ENCODE results near the gene PARP12. TPM values are rescaled to one million over a fixed set of nuclear protein-coding genes. Genes with fewer than 3 reads are reported as not detected.

PARP12 gene
- total and polyA plus RNA-seq, 9 of the 15 experiments (the other 6 are each of a cell fraction or from before 2014, with no cell fraction given) = 4.6 to 40.4 (median 23.5) TPM

DNA sequence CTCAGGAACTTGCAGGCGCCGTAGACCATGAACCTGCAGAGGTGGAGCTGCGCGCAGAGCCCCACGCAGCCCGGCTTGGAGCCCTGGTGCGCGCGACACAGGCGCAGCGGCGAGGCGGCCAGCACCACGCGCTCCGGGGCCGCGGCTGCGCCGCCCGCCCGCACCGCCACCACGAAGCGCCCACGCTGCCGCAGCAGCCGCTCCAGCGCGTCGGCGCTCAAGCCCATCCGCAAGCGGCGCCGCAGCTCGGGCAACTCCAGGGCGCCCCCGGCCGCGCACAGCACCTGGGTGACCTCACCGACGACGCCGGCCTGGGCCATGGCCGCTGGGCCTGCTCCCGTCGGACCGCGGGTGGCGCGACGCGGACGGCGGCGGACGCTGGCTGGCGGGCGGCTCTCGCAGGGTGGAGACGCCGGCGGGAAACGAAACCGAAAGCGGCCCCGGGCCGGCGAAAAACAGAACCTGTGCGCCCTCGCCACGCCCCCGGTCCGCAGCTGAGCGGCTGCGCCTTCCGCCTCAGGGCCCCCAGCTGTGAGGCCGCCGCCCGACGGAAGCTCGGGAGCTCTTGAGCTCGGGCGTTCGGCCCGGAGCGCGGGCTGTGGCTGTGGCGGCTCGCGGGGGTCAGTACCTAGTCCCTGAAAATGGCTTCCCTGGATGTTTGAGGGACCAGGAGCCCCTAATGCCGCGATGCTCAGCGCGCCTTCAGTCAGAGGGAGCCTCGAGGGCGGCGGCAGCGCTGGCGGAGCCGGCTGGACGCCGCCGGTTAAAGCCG, at the start of gene PARP12 (continued):
- TF ChIP-seq, protein P1, sequence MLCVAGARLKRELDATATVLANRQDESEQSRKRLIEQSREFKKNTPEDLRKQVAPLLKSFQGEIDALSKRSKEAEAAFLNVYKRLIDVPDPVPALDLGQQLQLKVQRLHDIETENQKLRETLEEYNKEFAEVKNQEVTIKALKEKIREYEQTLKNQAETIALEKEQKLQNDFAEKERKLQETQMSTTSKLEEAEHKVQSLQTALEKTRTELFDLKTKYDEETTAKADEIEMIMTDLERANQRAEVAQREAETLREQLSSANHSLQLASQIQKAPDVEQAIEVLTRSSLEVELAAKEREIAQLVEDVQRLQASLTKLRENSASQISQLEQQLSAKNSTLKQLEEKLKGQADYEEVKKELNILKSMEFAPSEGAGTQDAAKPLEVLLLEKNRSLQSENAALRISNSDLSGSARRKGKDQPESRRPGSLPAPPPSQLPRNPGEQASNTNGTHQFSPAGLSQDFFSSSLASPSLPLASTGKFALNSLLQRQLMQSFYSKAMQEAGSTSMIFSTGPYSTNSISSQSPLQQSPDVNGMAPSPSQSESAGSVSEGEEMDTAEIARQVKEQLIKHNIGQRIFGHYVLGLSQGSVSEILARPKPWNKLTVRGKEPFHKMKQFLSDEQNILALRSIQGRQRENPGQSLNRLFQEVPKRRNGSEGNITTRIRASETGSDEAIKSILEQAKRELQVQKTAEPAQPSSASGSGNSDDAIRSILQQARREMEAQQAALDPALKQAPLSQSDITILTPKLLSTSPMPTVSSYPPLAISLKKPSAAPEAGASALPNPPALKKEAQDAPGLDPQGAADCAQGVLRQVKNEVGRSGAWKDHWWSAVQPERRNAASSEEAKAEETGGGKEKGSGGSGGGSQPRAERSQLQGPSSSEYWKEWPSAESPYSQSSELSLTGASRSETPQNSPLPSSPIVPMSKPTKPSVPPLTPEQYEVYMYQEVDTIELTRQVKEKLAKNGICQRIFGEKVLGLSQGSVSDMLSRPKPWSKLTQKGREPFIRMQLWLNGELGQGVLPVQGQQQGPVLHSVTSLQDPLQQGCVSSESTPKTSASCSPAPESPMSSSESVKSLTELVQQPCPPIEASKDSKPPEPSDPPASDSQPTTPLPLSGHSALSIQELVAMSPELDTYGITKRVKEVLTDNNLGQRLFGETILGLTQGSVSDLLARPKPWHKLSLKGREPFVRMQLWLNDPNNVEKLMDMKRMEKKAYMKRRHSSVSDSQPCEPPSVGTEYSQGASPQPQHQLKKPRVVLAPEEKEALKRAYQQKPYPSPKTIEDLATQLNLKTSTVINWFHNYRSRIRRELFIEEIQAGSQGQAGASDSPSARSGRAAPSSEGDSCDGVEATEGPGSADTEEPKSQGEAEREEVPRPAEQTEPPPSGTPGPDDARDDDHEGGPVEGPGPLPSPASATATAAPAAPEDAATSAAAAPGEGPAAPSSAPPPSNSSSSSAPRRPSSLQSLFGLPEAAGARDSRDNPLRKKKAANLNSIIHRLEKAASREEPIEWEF (CRISPR knock-in tag; IDR thresholded peaks at IDR 0.05) = no peak
- no peak for TF ChIP-seq ZNF57 (CRISPR knock-in tag; IDR thresholded peaks at IDR 0.05)
- TF ChIP-seq PHF8 (IDR thresholded peaks at IDR 0.05; ENCODE audit: borderline replicate concordance, low read length) = peak; percentile 95; the same call in 1 of the 2 replicates
- TF ChIP-seq PHF21A (IDR thresholded peaks at IDR 0.05; ENCODE audit: borderline replicate concordance, low read depth) = no peak; the same call in 1 of the 2 replicates
- TF ChIP-seq TEAD2 (tag; IDR thresholded peaks at IDR 0.05) = no peak
- TF ChIP-seq HDGF (IDR thresholded peaks at IDR 0.05) = no peak
- TF ChIP-seq, protein P2, sequence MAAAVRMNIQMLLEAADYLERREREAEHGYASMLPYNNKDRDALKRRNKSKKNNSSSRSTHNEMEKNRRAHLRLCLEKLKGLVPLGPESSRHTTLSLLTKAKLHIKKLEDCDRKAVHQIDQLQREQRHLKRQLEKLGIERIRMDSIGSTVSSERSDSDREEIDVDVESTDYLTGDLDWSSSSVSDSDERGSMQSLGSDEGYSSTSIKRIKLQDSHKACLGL (CRISPR knock-in tag; IDR thresholded peaks at IDR 0.05; ENCODE audit: borderline replicate concordance, poor library complexity, severe bottlenecking) = no peak
- peak; percentile 90 for TF ChIP-seq TGIF2 (CRISPR knock-in tag; IDR thresholded peaks at IDR 0.05)
- TF ChIP-seq, protein P3, sequence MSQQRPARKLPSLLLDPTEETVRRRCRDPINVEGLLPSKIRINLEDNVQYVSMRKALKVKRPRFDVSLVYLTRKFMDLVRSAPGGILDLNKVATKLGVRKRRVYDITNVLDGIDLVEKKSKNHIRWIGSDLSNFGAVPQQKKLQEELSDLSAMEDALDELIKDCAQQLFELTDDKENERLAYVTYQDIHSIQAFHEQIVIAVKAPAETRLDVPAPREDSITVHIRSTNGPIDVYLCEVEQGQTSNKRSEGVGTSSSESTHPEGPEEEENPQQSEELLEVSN (IDR thresholded peaks at IDR 0.05; ENCODE audit: borderline replicate concordance in 1 of 2, extremely low read depth in 1 of 2, insufficient read depth in 1 of 2, insufficient read length in 1 of 2, low read depth in 1 of 2, low read length in 1 of 2, poor library complexity in 1 of 2, severe bottlenecking in 1 of 2) = peak; percentile 89 to 96
- TF ChIP-seq, protein P4, sequence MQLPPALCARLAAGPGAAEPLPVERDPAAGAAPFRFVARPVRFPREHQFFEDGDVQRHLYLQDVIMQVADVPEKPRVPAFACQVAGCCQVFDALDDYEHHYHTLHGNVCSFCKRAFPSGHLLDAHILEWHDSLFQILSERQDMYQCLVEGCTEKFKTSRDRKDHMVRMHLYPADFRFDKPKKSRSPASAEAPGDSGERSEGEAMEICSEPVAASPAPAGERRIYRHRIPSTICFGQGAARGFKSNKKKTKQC (CRISPR knock-in tag; IDR thresholded peaks at IDR 0.05) = no peak; the same call in none of the 2 replicates
- no peak for TF ChIP-seq LARP7 (IDR thresholded peaks at IDR 0.05)
- TF ChIP-seq ZNF766 (CRISPR knock-in tag; conservative IDR thresholded peaks at IDR 0.05) = peak; percentile 89; the same call in 1 of the 2 replicates
- no peak for TF ChIP-seq HEY1 (CRISPR knock-in tag; IDR thresholded peaks at IDR 0.05; ENCODE audit: borderline replicate concordance)
- TF ChIP-seq, protein P5, sequence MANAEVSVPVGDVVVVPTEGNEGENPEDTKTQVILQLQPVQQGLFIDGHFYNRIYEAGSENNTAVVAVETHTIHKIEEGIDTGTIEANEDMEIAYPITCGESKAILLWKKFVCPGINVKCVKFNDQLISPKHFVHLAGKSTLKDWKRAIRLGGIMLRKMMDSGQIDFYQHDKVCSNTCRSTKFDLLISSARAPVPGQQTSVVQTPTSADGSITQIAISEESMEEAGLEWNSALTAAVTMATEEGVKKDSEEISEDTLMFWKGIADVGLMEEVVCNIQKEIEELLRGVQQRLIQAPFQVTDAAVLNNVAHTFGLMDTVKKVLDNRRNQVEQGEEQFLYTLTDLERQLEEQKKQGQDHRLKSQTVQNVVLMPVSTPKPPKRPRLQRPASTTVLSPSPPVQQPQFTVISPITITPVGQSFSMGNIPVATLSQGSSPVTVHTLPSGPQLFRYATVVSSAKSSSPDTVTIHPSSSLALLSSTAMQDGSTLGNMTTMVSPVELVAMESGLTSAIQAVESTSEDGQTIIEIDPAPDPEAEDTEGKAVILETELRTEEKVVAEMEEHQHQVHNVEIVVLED (CRISPR knock-in tag; IDR thresholded peaks at IDR 0.05) = peak; percentile 83
- TF ChIP-seq ZNF589 (CRISPR knock-in tag; IDR thresholded peaks at IDR 0.05; ENCODE audit: low read depth) = no peak

Data from K562 (cell line).